Measurements from ENCODE around the gene INS.

Gene INS

DNA sequence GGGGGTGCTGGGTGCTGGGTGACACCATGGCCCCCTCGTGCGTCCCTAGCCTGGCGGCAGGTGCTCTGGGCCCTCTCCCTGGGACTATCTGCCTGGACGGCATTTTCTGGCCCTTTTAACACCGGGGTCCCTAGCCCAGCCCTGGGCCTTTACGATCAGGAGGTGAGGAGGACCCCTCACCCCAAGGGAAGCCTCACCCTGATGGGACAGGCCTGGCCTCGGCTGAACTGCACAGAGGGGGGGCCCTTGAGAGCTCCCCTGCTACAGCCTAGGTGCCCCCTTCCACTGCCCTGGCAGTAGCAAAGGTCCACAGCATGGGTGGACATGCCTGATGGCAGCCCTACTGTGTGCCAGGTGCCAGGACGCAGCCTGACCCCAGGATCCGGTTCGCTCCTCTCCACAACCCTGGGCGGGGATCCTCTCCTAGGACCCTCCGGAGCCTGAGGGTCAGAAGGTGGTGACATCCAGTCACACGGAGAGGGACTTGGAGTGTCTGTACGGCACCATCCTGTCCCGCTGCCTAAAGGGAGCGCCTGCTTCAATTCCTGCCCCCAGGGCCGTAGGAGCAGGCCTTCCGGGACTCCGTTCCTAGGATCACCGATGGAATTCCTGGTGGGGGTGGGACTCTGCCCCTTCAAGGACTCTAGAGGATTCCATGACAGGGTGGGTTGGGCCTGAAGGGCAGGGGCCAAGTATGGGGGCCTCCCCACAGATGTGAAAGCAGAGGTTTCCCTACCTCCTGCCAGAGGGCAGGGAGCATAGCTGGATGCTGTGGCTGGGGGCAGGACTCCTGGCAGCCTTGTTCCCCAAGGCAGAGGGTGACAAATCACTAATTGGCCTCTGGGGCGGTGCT, 43.6 kb upstream of the INS start:
- no peaks in the 10 kb centered on the region for H3K4me1 ChIP-seq (ENCODE audit: control insufficient read depth, insufficient read depth, low read length)
- no peak overlapping the region for H3K27ac ChIP-seq (ENCODE audit: insufficient read depth, low read depth, low read length, poor library complexity, severe bottlenecking)
- no peaks in the 10 kb centered on the region for H3K36me3 ChIP-seq (ENCODE audit: control insufficient read depth, insufficient read depth, low read length)
- WGBS, 2 experiments = 89 to 90% methylated on average over 21 of the region's 21 CpGs
- no peak overlapping the region for H3K4me3 ChIP-seq (ENCODE audit: insufficient read depth, low read depth, low read length)
- H3K27me3 ChIP-seq (ENCODE audit: control insufficient read depth, insufficient read depth, low read length, poor library complexity, severe bottlenecking) = no peaks in the 10 kb centered on the region
- no peaks in the 10 kb centered on the region for H3K9me3 ChIP-seq (ENCODE audit: control insufficient read depth, low read length)

DNA sequence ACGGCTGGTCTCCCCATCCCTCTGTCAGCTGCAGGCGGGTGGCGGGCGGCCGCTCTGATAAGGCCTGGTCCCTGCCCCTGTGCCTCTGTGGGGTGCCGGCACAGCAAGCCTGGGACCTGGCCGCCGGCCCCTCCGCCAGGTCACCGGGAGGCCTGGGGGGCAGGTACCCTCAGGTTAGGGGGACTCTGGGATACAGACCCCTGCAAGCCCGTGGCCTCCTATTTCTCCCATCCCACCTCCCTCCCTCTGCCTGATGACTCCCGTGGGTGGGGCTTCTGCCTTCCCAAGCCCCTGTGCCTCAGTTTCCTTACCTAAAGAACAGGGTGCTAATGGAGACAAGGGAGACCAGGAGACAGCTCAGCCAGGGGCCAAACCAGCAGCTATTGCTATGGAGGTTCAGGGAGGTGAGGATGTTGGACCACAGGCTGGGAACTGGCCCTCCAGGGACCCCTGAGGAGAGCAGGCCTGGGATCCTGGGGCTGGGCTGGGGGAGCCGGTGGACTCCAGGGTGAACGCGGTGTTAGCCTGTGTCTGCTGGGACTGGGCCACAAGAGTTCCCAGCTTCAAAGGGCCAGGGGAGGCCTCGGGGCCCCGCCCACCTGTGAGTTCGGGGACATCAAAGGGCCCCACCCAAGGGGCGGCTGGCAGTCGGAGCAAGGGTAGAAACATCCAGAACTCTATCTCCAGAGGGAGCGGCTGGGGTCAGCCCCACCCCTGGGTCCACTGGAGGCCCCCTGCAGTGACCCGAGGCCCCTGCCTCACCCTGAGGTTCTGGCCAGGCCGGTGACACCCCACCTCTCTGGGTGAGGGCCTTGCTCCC, 42.6 kb upstream of the INS start:
- Histone ChIP-seq H3K27ac (ENCODE audit: insufficient read depth, low read depth, low read length, poor library complexity, severe bottlenecking) (no peak overlapping the region), H3K27me3 (ENCODE audit: control insufficient read depth, insufficient read depth, low read length, poor library complexity, severe bottlenecking) (no peaks in the 10 kb centered on the region), H3K36me3 (ENCODE audit: control insufficient read depth, insufficient read depth, low read length) (no peaks in the 10 kb centered on the region), H3K9me3 (ENCODE audit: control insufficient read depth, low read length) (no peaks in the 10 kb centered on the region), H3K4me1 (ENCODE audit: control insufficient read depth, insufficient read depth, low read length) (no peaks in the 10 kb centered on the region), H3K4me3 (ENCODE audit: insufficient read depth, low read depth, low read length) (no peak overlapping the region)
- 90 to 91% methylated on average over 23 of the region's 23 CpGs for WGBS, 2 experiments

DNA sequence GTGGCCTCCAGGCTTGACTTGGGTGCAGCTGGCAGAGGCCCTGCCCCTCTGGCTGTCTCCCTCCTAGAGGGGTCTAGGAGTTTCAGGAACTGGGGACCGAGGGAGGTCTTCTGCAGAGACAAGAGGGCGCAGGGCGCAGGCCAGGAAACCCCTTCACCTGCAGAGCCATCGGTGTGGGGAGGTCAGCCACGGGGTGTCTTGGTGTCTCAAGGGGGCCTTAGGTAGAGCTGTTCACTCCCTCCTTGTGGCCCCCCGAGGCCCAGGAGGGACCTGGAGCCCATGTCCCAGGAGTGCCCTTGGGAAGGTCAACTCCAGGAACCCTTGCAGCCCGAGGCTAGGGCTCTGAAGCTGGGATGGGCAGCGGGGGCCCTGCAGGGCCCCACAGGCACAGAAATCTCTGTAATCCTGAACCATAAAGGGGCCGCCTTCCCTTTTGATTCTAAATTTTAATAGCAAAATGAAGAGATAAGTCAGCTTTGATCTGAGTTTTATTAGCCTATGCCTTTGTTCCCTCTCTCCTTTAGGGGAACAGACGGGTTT, 42.0 kb upstream of the INS start:
- WGBS, 2 experiments = 85 to 87% methylated on average over 10 of the region's 10 CpGs
- Histone ChIP-seq H3K9me3 (ENCODE audit: control insufficient read depth, low read length) (no peaks in the 10 kb centered on the region), H3K36me3 (ENCODE audit: control insufficient read depth, insufficient read depth, low read length) (no peaks in the 10 kb centered on the region), H3K4me1 (ENCODE audit: control insufficient read depth, insufficient read depth, low read length) (no peaks in the 10 kb centered on the region), H3K27me3 (ENCODE audit: control insufficient read depth, insufficient read depth, low read length, poor library complexity, severe bottlenecking) (no peaks in the 10 kb centered on the region), H3K4me3 (ENCODE audit: insufficient read depth, low read depth, low read length) (no peak overlapping the region), H3K27ac (ENCODE audit: insufficient read depth, low read depth, low read length, poor library complexity, severe bottlenecking) (no peak overlapping the region)

DNA sequence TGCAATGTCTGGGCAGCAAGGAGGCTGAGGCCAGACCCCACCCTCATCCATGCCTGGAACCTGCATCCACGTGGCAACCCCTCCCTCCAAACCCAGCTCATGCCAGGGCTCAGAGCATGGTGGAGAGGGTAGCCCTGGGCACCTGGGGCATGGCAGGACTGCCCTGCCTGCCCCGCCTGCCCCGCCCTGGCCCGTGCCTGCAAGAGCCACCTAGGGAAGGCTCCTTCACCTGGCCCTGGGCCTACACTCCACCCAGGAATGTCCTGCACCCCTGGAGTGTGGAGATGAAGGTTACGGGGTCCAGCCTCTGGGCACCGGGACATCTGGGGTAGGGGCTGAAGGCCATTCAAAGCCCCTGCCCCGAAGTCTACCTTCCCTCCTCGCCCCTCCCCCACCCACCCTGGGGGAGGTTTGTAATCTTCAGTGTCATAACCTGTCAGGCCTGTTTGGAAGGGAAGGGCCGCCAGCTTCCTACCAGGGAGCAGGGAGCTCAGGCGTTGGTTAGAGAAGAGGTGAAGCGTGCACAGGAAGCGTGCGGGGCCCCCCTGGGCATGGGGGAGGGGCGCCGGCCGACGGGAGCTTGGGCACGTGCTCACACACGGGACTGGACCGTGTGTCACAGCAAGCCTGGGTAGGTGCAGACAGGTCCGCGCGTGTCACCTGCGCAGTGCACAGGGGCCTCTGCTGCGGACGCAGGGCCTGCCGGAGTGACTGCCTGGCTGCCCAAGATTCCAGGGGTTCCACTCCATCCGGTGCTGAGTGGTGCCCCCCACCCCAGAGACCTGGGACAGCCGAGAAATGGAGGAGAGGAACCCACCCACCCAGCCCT, 41.3 kb upstream of the INS start:
- Histone ChIP-seq H3K4me3 (ENCODE audit: insufficient read depth, low read depth, low read length) (no peak overlapping the region), H3K4me1 (ENCODE audit: control insufficient read depth, insufficient read depth, low read length) (no peaks in the 10 kb centered on the region), H3K27ac (ENCODE audit: insufficient read depth, low read depth, low read length, poor library complexity, severe bottlenecking) (no peak overlapping the region), H3K9me3 (ENCODE audit: control insufficient read depth, low read length) (no peaks in the 10 kb centered on the region), H3K27me3 (ENCODE audit: control insufficient read depth, insufficient read depth, low read length, poor library complexity, severe bottlenecking) (no peaks in the 10 kb centered on the region), H3K36me3 (ENCODE audit: control insufficient read depth, insufficient read depth, low read length) (no peaks in the 10 kb centered on the region)
- WGBS, 2 experiments = 90 to 92% methylated on average over 26 to 29 of the region's 29 CpGs

DNA sequence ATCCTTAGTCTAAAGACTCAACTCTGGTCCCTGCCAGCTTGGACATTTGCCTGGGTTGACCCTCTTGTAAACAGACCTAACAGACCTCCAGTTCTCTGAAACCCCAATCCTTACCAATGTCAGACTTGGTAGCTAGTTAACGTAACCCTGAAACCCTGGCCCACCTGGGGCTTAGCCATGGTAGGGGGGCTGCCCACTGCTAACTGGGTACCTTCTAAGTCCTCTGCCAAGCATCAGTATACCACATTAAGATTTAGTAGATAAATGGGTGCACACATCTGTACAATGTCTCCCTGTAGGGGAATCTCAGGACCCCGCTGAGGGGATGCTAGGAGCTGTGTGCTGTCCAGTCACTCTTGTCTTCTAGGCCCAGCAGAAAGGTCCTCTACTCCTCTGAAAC, 40.5 kb upstream of the INS start:
- no peaks in the 10 kb centered on the region for H3K9me3 ChIP-seq (ENCODE audit: control insufficient read depth, low read length)
- peaks cover 5% of the 10 kb centered on the region for H3K27me3 ChIP-seq (ENCODE audit: control insufficient read depth, insufficient read depth, low read length, poor library complexity, severe bottlenecking)
- H3K27ac ChIP-seq (ENCODE audit: insufficient read depth, low read depth, low read length, poor library complexity, severe bottlenecking) = no peak overlapping the region
- H3K36me3 ChIP-seq (ENCODE audit: control insufficient read depth, insufficient read depth, low read length) = no peaks in the 10 kb centered on the region
- WGBS, 2 experiments = 92% methylated on average over 2 of the region's 2 CpGs
- H3K4me3 ChIP-seq (ENCODE audit: insufficient read depth, low read depth, low read length) = no peak overlapping the region
- no peaks in the 10 kb centered on the region for H3K4me1 ChIP-seq (ENCODE audit: control insufficient read depth, insufficient read depth, low read length)

DNA sequence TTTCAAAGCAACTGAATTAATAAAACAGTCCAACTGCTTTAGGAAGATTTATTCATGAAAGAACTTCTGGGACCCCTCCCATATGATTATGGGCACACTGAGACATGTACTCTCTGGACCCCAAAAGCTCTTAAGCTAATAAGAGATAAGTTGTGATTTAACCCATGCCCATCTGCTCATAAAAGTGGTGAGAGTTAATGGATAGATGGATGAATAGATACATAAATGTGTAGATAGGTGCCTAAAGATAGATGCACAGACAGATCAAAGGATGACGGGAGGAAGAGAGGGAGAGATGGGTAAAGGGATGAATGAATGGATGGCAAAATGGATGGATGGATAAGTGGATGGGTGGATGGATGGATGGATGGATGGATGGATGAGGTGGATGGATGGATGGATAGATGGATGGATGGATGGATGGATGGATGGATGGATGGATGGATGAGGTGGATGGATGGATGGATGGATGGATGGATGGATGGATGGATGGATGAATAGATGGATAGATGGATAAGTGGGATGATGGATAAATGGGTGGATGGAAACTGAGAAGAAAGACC, 40.0 kb upstream of the INS start:
- Histone ChIP-seq H3K36me3 (ENCODE audit: control insufficient read depth, insufficient read depth, low read length) (no peaks in the 10 kb centered on the region), H3K27me3 (ENCODE audit: control insufficient read depth, insufficient read depth, low read length, poor library complexity, severe bottlenecking) (peaks cover 7% of the 10 kb centered on the region), H3K27ac (ENCODE audit: insufficient read depth, low read depth, low read length, poor library complexity, severe bottlenecking) (no peak overlapping the region), H3K4me3 (ENCODE audit: insufficient read depth, low read depth, low read length) (no peak overlapping the region), H3K9me3 (ENCODE audit: control insufficient read depth, low read length) (no peaks in the 10 kb centered on the region), H3K4me1 (ENCODE audit: control insufficient read depth, insufficient read depth, low read length) (no peaks in the 10 kb centered on the region)
- WGBS, 2 experiments = 90 to 94% methylated on average over 1 of the region's 1 CpG

DNA sequence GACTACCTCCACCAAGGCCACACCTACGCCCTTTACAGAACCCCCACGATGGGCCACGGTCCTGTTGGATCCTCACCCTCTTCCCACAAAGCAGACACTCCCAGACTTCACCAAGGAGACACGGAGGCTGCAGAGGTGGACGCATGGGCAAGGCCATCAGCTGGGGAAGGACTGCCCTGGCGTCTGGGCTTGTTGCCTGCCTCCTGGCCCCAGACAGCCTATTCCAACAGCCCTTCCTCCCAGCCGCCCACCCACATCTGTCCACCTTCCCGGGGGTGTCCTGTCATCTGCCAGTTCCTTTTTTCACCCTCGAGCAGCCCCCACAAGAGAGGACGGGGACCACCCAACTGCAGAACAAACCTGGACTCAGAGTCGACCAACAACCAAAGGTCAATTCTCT, 39.5 kb upstream of the INS start:
- 88 to 92% methylated on average over 10 to 11 of the region's 11 CpGs for WGBS, 2 experiments
- peaks cover 7% of the 10 kb centered on the region for H3K27me3 ChIP-seq (ENCODE audit: control insufficient read depth, insufficient read depth, low read length, poor library complexity, severe bottlenecking)
- no peaks in the 10 kb centered on the region for H3K4me1 ChIP-seq (ENCODE audit: control insufficient read depth, insufficient read depth, low read length)
- no peak overlapping the region for H3K27ac ChIP-seq (ENCODE audit: insufficient read depth, low read depth, low read length, poor library complexity, severe bottlenecking)
- no peak overlapping the region for H3K4me3 ChIP-seq (ENCODE audit: insufficient read depth, low read depth, low read length)
- H3K36me3 ChIP-seq (ENCODE audit: control insufficient read depth, insufficient read depth, low read length) = no peaks in the 10 kb centered on the region
- H3K9me3 ChIP-seq (ENCODE audit: control insufficient read depth, low read length) = no peaks in the 10 kb centered on the region

DNA sequence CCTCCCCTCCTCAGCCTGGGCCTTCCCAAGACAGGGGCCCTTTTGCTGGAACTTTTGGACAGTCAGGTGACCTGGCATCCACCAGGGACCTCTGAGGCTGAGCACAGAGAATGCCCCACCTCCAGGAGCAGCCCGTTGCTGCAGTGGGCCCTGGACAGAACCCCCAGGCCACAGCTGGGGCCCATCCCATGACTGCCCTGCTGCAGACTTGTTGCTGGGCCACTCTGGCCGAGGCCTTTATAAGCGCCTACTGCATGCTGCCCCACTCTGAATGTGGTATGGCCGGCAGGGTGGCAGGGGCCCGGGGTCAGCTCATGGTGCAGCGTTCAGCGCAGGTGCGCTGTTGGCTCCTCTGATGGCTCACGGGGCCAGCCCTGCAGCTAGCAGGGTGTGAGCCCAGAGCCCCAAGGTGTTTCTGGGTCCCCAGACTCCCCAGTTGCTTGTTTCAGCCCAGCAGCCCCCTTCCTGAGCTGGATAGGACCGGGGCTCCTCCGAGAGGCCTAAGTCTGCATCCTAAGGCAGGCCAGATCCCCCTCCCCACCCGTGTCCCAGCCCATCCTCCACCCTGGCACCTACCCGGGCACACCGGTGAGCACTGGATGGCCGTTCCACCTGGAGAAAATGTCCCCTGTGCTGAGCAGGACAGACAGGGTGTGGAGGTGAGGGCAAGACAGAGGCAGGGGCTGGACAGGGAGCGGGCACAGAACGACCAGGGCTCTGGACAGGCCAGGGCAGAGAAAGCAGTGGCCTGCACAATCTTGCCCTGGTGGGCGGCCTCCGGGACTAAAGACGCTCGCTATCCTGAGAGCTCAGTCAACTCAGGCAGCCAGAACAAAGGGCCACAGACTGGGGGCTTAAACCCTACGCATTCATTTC, 38.7 kb upstream of the INS start:
- H3K4me1 ChIP-seq (ENCODE audit: control insufficient read depth, insufficient read depth, low read length) = no peaks in the 10 kb centered on the region
- H3K27ac ChIP-seq (ENCODE audit: insufficient read depth, low read depth, low read length, poor library complexity, severe bottlenecking) = no peak overlapping the region
- peaks cover 7% of the 10 kb centered on the region for H3K27me3 ChIP-seq (ENCODE audit: control insufficient read depth, insufficient read depth, low read length, poor library complexity, severe bottlenecking)
- H3K9me3 ChIP-seq (ENCODE audit: control insufficient read depth, low read length) = no peaks in the 10 kb centered on the region
- H3K4me3 ChIP-seq (ENCODE audit: insufficient read depth, low read depth, low read length) = no peak overlapping the region
- WGBS, 2 experiments = 90 to 93% methylated on average over 22 of the region's 22 CpGs
- no peaks in the 10 kb centered on the region for H3K36me3 ChIP-seq (ENCODE audit: control insufficient read depth, insufficient read depth, low read length)
